ENCODE data around the gene GRM7. TPM values are rescaled to one million over a fixed set of nuclear protein-coding genes. Genes with fewer than 3 reads are reported as not detected.
A peak's percentile ranks its signal among the peaks of the same experiment; 100 is the strongest.

The GRM7 gene
- total and polyA plus RNA-seq, 2 donors (not counting 1 experiment from before 2014, with no cell fraction given), result not detected

GRCh38 chr3:6985848-6986247, 124.9 kb downstream of the GRM7 start:
- no peak overlapping the region for H2AFZ ChIP-seq (ENCODE audit: low read length)
- no peak overlapping the region for H3K27ac ChIP-seq (ENCODE audit: insufficient read depth, low read length)
- no peak for DNase-seq (ENCODE audit: low read depth in 2 of 2)
- no peaks in the 10 kb centered on the region for H3K36me3 ChIP-seq (ENCODE audit: control insufficient read depth, insufficient read depth, low read length)
- H3K9ac ChIP-seq (ENCODE audit: insufficient read depth, low read length), result no peak overlapping the region
- H3K79me2 ChIP-seq (ENCODE audit: control insufficient read depth, insufficient read depth, low read length), result no peaks in the 10 kb centered on the region
- H3K4me3 ChIP-seq (replicated peaks in 1 of 4; ENCODE audit: control extremely low read depth in 1 of 4, insufficient read depth in 1 of 4, low read depth in 3 of 4, low read length in 4 of 4), result no peak overlapping the region
- H3K4me2 ChIP-seq (ENCODE audit: extremely low read depth, insufficient read depth, low read length), result no peak overlapping the region
- TF ChIP-seq CTCF (conservative IDR thresholded peaks at IDR 0.05 in 1 of 2, IDR thresholded peaks at IDR 0.05 in 1 of 2; ENCODE audit: low read depth in 1 of 2, low read length in 2 of 2), result no peak
- no peaks in the 10 kb centered on the region for H3K27me3 ChIP-seq (ENCODE audit: control insufficient read depth, insufficient read depth, low read length)
- H3K9me3 ChIP-seq (ENCODE audit: control insufficient read depth, insufficient read depth, low read depth, low read length), result no peaks in the 10 kb centered on the region
- H4K20me1 ChIP-seq (ENCODE audit: control insufficient read depth, extremely low read depth, insufficient read depth, low read length), result no peaks in the 10 kb centered on the region
- no peaks in the 10 kb centered on the region for H3K4me1 ChIP-seq (ENCODE audit: control insufficient read depth, extremely low read depth, insufficient read depth, low read length)

- H3K9me3 ChIP-seq (ENCODE audit: control insufficient read depth, insufficient read depth, low read depth, low read length), result no peaks in the 10 kb centered on the region
- H3K36me3 ChIP-seq (ENCODE audit: control insufficient read depth, insufficient read depth, low read length), result no peaks in the 10 kb centered on the region
- no peak overlapping the region for H3K9ac ChIP-seq (ENCODE audit: insufficient read depth, low read length)
- no peak overlapping the region for H2AFZ ChIP-seq (ENCODE audit: low read length)
- DNase-seq (ENCODE audit: low read depth in 2 of 2), result peak in 1 of 2 donors; percentile 2
- H3K79me2 ChIP-seq (ENCODE audit: control insufficient read depth, insufficient read depth, low read length), result no peaks in the 10 kb centered on the region
- no peaks in the 10 kb centered on the region for H3K4me1 ChIP-seq (ENCODE audit: control insufficient read depth, extremely low read depth, insufficient read depth, low read length)
- H3K4me3 ChIP-seq (replicated peaks in 1 of 4; ENCODE audit: control extremely low read depth in 1 of 4, insufficient read depth in 1 of 4, low read depth in 3 of 4, low read length in 4 of 4), result no peak overlapping the region
- H3K27me3 ChIP-seq (ENCODE audit: control insufficient read depth, insufficient read depth, low read length), result no peaks in the 10 kb centered on the region
- H4K20me1 ChIP-seq (ENCODE audit: control insufficient read depth, extremely low read depth, insufficient read depth, low read length), result no peaks in the 10 kb centered on the region
- H3K27ac ChIP-seq (ENCODE audit: insufficient read depth, low read length), result no peak overlapping the region
- H3K4me2 ChIP-seq (ENCODE audit: extremely low read depth, insufficient read depth, low read length), result no peak overlapping the region
- TF ChIP-seq EZH2 (IDR thresholded peaks at IDR 0.05; ENCODE audit: low read length, missing control alignments) (no peak), CTCF (conservative IDR thresholded peaks at IDR 0.05 in 1 of 2, IDR thresholded peaks at IDR 0.05 in 1 of 2; ENCODE audit: low read depth in 1 of 2, low read length in 2 of 2) (no peak)
Observed at GRCh38 chr3:6989608-6990291, 128.8 kb downstream of the GRM7 start.

GRCh38 chr3:6994081-6994668, 133.3 kb downstream of the GRM7 start:
- no peaks in the 10 kb centered on the region for H3K36me3 ChIP-seq (ENCODE audit: control insufficient read depth, insufficient read depth, low read length)
- H4K20me1 ChIP-seq (ENCODE audit: control insufficient read depth, extremely low read depth, insufficient read depth, low read length), result no peaks in the 10 kb centered on the region
- DNase-seq (ENCODE audit: low read depth in 2 of 2), result peak in 1 of 2 donors; percentile 23
- H3K79me2 ChIP-seq (ENCODE audit: control insufficient read depth, insufficient read depth, low read length), result no peaks in the 10 kb centered on the region
- no peak overlapping the region for H3K4me3 ChIP-seq (replicated peaks in 1 of 4; ENCODE audit: control extremely low read depth in 1 of 4, insufficient read depth in 1 of 4, low read depth in 3 of 4, low read length in 4 of 4)
- H3K9me3 ChIP-seq (ENCODE audit: control insufficient read depth, insufficient read depth, low read depth, low read length), result no peaks in the 10 kb centered on the region
- no peak overlapping the region for H3K4me2 ChIP-seq (ENCODE audit: extremely low read depth, insufficient read depth, low read length)
- no peak overlapping the region for H3K9ac ChIP-seq (ENCODE audit: insufficient read depth, low read length)
- H3K4me1 ChIP-seq (ENCODE audit: control insufficient read depth, extremely low read depth, insufficient read depth, low read length), result no peaks in the 10 kb centered on the region
- H2AFZ ChIP-seq (ENCODE audit: low read length), result no peak overlapping the region
- H3K27me3 ChIP-seq (ENCODE audit: control insufficient read depth, insufficient read depth, low read length), result no peaks in the 10 kb centered on the region
- no peak overlapping the region for H3K27ac ChIP-seq (ENCODE audit: insufficient read depth, low read length)
- no peak for TF ChIP-seq CTCF (conservative IDR thresholded peaks at IDR 0.05 in 1 of 2, IDR thresholded peaks at IDR 0.05 in 1 of 2; ENCODE audit: low read depth in 1 of 2, low read length in 2 of 2)
- no peak for TF ChIP-seq EZH2 (IDR thresholded peaks at IDR 0.05; ENCODE audit: low read length, missing control alignments)
